Heart left ventricle (tissue), 16 donors: ENCODE data around the gene C5. TPM values are rescaled to one million over a fixed set of nuclear protein-coding genes. Genes with fewer than 3 reads are reported as not detected.

Source experiments
- ATAC-seq, 4 donors: fragments of 200-7000 bp; cut with Tn5 transposase; one replicate each; pipeline ENCODE4 v1.9.1; 2020 to 2022; ENCODE audit warnings: moderate library complexity in 4 of 4, mild to moderate bottlenecking in 3 of 4, moderate number of reproducible peaks in 1 of 4
- DNase-seq, 5 donors: peaks; one replicate each; pipeline ENCODE4 v3.0.0-alpha.2; 2020
- H3K27ac ChIP-seq, 12 donors: fragments of 200-600 bp; sonication (generic) in 4 of 12; one replicate each; pipeline versions ENCODE4 v1.5.0 to v1.8.0; 2016 to 2022; ENCODE audit warnings: mild to moderate bottlenecking in 2 of 12
- H3K27me3 ChIP-seq, 9 donors: fragments of 200-600 bp; sonication (generic) in 2 of 9; one replicate each; pipeline versions ENCODE4 v1.5.1 to v1.8.0; 2016 to 2022; ENCODE audit warnings: mild to moderate bottlenecking in 3 of 9
- H3K36me3 ChIP-seq, 9 donors: fragments of 200-600 bp; sonication (generic) in 2 of 9; one replicate each; pipeline versions ENCODE4 v1.5.0 to v1.8.0; 2018 to 2022; ENCODE audit warnings: mild to moderate bottlenecking in 2 of 9
- H3K4me1 ChIP-seq, 12 donors: fragments of 200-600 bp; sonication (generic) in 4 of 12; one replicate each; pipeline versions ENCODE4 v1.5.0 to v1.8.0; 2016 to 2022; ENCODE audit warnings: mild to moderate bottlenecking in 3 of 12
- H3K4me3 ChIP-seq, 12 donors: fragments of 200-600 bp; sonication (generic) in 4 of 12; one replicate each; pipeline versions ENCODE4 v1.5.0 to v1.8.0; 2017 to 2022; ENCODE audit warnings: mild to moderate bottlenecking in 9 of 12, moderate library complexity in 4 of 12
- H3K9me3 ChIP-seq, 12 donors: fragments of 200-600 bp; sonication (generic) in 4 of 12; one replicate each; pipeline versions ENCODE4 v1.5.0 to v1.8.0; 2016 to 2022; ENCODE audit warnings: mild to moderate bottlenecking in 1 of 12
- CTCF ChIP-seq, 12 donors: fragments of 200-600 bp; sonication (generic) in 4 of 12; IDR thresholded peaks; one replicate each; pipeline versions ENCODE4 v1.5.0 to v1.8.0; 2018 to 2022; ENCODE audit warnings: antibody characterized with exemption in 12 of 12, mild to moderate bottlenecking in 5 of 12
- POLR2A ChIP-seq, 2 donors: fragments of 450-650 bp; IDR thresholded peaks; one replicate each; pipeline ENCODE4 v1.6.1; 2017; ENCODE audit warnings: antibody characterized with exemption in 2 of 2, mild to moderate bottlenecking in 2 of 2, moderate library complexity in 2 of 2
- WGBS, 4 donors: extraction: QIAGEN DNeasy Blood & Tissue Kit in 2 of 4; methylation state at CpG; one replicate each; pipeline versions ENCODE4 v1.1.5 to v1.1.7; 2013 to 2018; 5-methylcytosine and 5-hydroxymethylcytosine counted together
- intact Hi-C, 10 donors: fragments of 100-400 bp; cut with DNase I; formaldehyde crosslinking; loops; one replicate each; pipeline versions ENCODE4 v1.11.1 to v1.14.2; 2022
- polyA plus RNA-seq, 2 donors: library from polyadenylated mRNA; stranded (reverse); fragments of 200-250 nt; gene quantifications; one replicate each; pipeline ENCODE4 v1.2.3, GENCODE V29; 2013
- total RNA-seq, 9 donors: library from RNA; depleted of rRNA in 2 of 9; stranded (reverse); fragments of >200 nt in 2 of 9; fragmentation: NEBNext Ultra II Directional in 3 of 9; extraction: Animal tissue kit (Norgen Biotek cat#: 25700) in 3 of 9; gene quantifications; one replicate each; pipeline versions ENCODE4 v1.1.0 to v1.2.4, GENCODE V29; 2016 to 2023
- donor health status: ischemic (EF 13 %, LVEDD 7.1; RV severe dilation, severe dysfunction).
- donor health status: healthy with polysubstance abuse.
- donor health status: DM: no; HTN: yes; CAD: no.
- donor health status: DM: no; HTN: no; CAD: no.
- donor health status: ischemic (EF 25% LVEDD 6.9; RV normal size, moderate dysfunction).
- donor health status: ischemic (EF 25% LVEDD 5.7; RV mildly dilated, moderate dysfunction).
- donor health status: healthy.
- donor health status: DM: yes; HTN: yes; CAD: no.
- donor health status: ischemic (EF 35%, LVEDD 5.7; RV mildly dilated, moderate dysfunction).
- donor health status: nonischemic (EF 11% LVEDD 7.7; RV severe dilation, severe dysfunction).
- donor health status: DM: yes; HTN: yes; CAD: no.
- donor health status: PGD.
- donor health status: ischemic (EF 29% LVEDD 5.4; RV normal size, mild dysfunction).
- donor health status: nonischemic (EF 23%, LVEDD 6.1; RV moderate dilation, normal function).

C5 gene
- total and polyA plus RNA-seq, 11 donors = 0.32 to 1.8 (median 0.54) TPM

GRCh38 chr9:120989065-120989464 is 61.0 kb downstream of the C5 start:
- Histone ChIP-seq H3K27me3 (no peaks in the 10 kb centered on the region), H3K4me3 (no peak overlapping the region), H3K9me3 (no peaks in the 10 kb centered on the region), H3K4me1 (peaks cover 0 to 9% (median 0%) of the 10 kb centered on the region in 12 donors), H3K27ac (no peak overlapping the region), H3K36me3 (no peaks in the 10 kb centered on the region)
- WGBS, 4 donors = 60 to 71% (median 65%) methylated on average over 4 of the region's 4 CpGs
- TF ChIP-seq POLR2A (IDR thresholded peaks at IDR 0.05) (no peak), CTCF (IDR thresholded peaks at IDR 0.05) (no peak)
- intact Hi-C loops = loop anchor here in 5 of 10 donors (5.0 to 10.0 kb wide), 3 partner anchors 68 to 416 kb away; no protein-coding TSS in a partner anchor
- DNase-seq = no peak
- ATAC-seq = no peak

DNA sequence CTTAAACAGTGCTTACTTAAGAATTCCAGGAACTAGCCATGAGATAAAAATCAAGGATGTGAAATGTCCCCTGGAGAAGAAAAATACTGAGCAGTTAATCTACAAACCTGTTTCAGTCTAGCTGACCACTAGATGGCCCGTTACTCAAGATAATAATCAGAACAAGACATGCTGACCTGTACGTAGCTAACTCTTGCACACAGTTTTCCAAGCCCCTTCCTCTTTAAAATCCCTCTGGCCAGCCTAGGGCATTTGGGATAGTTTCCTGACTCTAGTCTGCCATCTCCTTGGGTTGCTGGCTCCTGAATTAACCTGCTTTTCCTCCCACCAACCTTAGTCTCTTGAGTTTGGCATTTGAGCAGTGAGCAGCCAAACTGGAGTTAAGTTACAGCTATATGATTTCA is 64.3 kb downstream of the C5 start:
- Histone ChIP-seq H3K4me3 (no peak overlapping the region), H3K4me1 (peaks cover 0 to 9% (median 0%) of the 10 kb centered on the region in 12 donors), H3K36me3 (no peaks in the 10 kb centered on the region), H3K27ac (no peak overlapping the region), H3K9me3 (no peaks in the 10 kb centered on the region), H3K27me3 (no peaks in the 10 kb centered on the region)
- WGBS, 4 donors = 9 to 26% (median 16%) methylated on average over 2 of the region's 2 CpGs
- ATAC-seq = peak; percentile 41 to 73 (median 64)
- DNase-seq = peak in 1 of 5 donors; percentile 9
- intact Hi-C loops = loop anchor here in 9 of 10 donors (1.0 to 10.0 kb wide), 5 partner anchors 71 to 419 kb away; no protein-coding TSS in a partner anchor
- TF ChIP-seq CTCF (IDR thresholded peaks at IDR 0.05) = peak in 11 of 12 donors; percentile 27 to 56 (median 50)
- no peak for TF ChIP-seq POLR2A (IDR thresholded peaks at IDR 0.05)

GRCh38 chr9:120983259-120983837 is 66.7 kb downstream of the C5 start:
- Histone ChIP-seq H3K27me3 (no peaks in the 10 kb centered on the region), H3K27ac (no peak overlapping the region), H3K9me3 (no peaks in the 10 kb centered on the region), H3K4me1 (peaks cover 0 to 9% (median 0%) of the 10 kb centered on the region in 12 donors), H3K4me3 (no peak overlapping the region), H3K36me3 (peaks cover 0 to 5% (median 0%) of the 10 kb centered on the region in 9 donors)
- WGBS, 4 donors = 90 to 92% (median 91%) methylated on average over 3 of the region's 3 CpGs
- no peak for ATAC-seq
- no peak for TF ChIP-seq POLR2A (IDR thresholded peaks at IDR 0.05)
- no peak for TF ChIP-seq CTCF (IDR thresholded peaks at IDR 0.05)
- intact Hi-C loops = loop anchor here in 5 of 10 donors (5.0 to 10.0 kb wide), 5 partner anchors 79 to 421 kb away; partner anchors contain the start of gene CNTRL (in 1 of the 5)
- DNase-seq = no peak

GRCh38 chr9:120982836-120983235 is 67.2 kb downstream of the C5 start:
- peaks cover 0 to 9% (median 0%) of the 10 kb centered on the region in 12 donors for H3K4me1 ChIP-seq
- TF ChIP-seq POLR2A (IDR thresholded peaks at IDR 0.05) (no peak), CTCF (IDR thresholded peaks at IDR 0.05) (no peak)
- no peaks in the 10 kb centered on the region for H3K27me3 ChIP-seq
- no peak for ATAC-seq
- no peak for DNase-seq
- 63 to 71% (median 66%) methylated on average over 3 of the region's 3 CpGs for WGBS, 4 donors
- no peaks in the 10 kb centered on the region for H3K9me3 ChIP-seq
- H3K27ac ChIP-seq = no peak overlapping the region
- no peak overlapping the region for H3K4me3 ChIP-seq
- intact Hi-C loops = loop anchor here in 5 of 10 donors (5.0 to 10.0 kb wide), 5 partner anchors 79 to 422 kb away; partner anchors contain the start of gene CNTRL (in 1 of the 5)
- peaks cover 0 to 5% (median 0%) of the 10 kb centered on the region in 9 donors for H3K36me3 ChIP-seq
